ENCODE data around the gene CFAP58.

CFAP58 gene

DNA sequence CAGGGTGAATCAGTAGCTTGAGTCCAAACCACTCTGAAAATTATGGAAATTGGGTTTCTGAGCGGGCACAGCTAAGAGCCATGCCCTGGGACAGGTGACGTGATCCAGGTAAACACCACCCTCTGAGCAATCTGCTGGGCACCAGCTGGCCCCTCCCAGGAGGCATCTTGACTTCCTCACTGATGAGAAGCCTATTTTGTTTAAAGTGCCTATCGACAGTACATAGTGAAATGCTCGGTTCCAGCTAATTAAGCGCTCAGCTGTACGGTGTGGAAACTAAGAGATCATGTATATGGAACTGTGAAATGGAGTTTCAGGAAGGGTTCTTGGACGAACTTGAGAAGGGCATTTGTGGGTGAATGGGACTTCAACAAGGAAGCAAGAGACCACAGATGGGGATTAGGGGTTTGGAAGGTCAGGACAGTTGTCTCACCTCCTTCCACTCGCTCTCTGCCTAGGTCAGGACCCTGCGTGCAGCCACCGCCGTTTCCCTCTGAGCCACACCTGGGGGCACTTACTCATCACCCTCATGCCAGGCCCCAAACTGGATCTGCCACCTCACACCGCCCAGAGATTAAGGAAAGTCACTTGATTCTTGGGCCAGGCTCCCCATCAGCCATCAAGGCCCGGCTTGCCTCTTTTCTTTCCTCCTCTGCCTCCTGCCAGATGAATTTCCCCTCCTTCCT is 18.5 kb upstream of the CFAP58 start:
- DNase-seq (ENCODE audit: low read depth, low spot score): no peak

GRCh38 chr10:104336821-104337467 is 16.7 kb upstream of the CFAP58 start:
- peak; percentile 21 for DNase-seq (ENCODE audit: low read depth, low spot score)

- DNase-seq (ENCODE audit: low read depth, low spot score): peak; percentile 71
Measured at GRCh38 chr10:104337521-104337984, 16.1 kb upstream of the CFAP58 start.

- DNase-seq (ENCODE audit: low read depth, low spot score): peak; percentile 84
Measured at GRCh38 chr10:104337985-104338735, 15.5 kb upstream of the CFAP58 start, which contains the start of gene ITPRIP. TSS of gene ITPRIP (minus strand) at chr10:104338465. CDS start at chr10:104316051, 22,414 bp downstream.

DNA sequence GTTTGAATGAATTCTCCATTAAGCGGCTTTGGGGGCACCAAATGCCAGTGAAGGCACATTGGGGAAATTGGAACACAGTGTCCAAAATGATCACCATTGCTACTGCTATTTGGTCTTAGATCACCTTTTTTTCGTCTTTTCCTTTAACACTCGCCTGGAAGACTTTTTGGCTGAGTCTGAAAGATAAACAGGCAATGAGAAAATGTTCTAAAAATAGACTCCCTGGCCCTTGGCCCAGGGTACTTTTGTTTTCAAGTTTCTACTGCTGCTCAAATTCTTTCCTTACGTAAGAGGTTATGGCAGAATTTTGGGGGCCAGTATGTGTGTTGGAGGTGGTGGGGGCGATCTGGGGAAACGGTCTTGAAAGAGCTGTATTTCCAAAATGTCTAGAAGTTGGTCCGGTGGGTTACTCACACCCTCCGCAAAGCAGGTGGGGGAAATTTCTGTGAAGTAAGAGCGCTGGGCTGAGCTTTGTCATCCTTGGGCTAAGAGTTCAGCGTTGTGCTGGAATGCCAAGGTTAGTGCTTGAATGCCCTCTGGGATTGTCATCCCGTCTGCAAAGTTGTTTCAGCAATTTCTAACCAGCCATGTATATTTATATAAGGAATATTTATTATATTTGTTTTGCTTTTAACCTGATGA is 14.0 kb upstream of the CFAP58 start:
- DNase-seq (ENCODE audit: low read depth, low spot score): no peak

- DNase-seq (ENCODE audit: low read depth, low spot score): no peak
Measured at GRCh38 chr10:104340111-104340526, 13.5 kb upstream of the CFAP58 start.

DNA sequence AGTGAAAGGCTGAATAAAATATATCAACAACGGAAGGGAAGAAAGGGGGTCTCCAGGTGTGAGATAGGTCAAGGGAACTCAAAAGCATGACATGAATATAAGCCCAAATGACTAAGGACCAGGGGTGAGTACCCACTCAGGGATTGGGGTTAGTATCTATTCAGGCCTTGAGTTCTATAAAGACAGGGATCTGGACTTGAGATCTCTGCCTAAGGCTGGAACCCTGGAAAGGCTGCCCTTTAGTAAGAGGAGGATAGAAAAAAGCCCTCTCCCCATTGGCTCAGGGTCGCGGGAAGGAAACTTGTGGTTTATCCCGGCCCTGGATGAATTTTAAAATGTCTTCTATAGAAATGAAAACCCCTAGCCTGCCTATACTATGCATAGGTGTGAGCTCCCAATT is 13.0 kb upstream of the CFAP58 start:
- no peak for DNase-seq (ENCODE audit: low read depth, low spot score)

DNA sequence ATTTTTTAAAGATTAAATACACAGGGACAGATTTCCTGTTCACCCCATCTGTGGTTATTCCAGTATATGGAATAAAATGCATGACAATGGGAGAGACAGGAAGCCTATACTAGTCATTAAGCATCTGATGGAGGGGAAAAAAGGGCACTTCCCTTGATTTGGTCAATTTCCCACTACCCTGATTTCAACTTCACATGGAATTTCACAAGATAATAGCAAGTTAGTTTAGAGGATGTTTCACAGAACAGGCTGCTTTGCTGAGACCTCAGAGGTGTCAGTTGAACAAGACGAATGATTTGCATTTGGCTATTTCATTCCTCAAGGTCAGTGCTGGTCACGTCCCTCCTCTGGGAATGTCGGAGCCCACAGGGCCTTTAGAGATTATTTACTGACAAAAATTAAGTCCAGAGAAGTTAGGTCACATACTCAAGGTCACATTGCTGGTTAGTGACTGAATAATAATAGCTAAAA is 10.7 kb upstream of the CFAP58 start:
- DNase-seq (ENCODE audit: low read depth, low spot score): no peak

DNA sequence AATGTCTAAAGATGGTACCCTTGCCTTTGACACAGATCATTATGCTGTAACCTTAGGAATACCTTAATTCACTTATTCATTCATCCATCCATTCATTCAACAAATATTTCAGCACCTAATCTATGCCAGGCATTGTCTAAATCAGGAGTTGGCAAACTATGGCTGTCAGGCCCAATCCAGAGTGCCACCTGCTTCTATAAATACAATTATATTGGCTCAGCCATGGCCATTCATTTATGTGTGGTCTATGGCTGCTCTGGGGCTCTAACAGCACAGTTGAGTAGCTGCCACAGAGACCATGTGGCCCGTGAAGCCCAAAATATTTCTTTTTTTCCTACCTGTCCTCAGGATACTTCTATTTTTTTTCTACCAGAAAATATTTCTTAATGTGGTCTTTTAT is 9.4 kb upstream of the CFAP58 start:
- no peak for DNase-seq (ENCODE audit: low read depth, low spot score)

- DNase-seq (ENCODE audit: low read depth, low spot score): no peak
Measured at GRCh38 chr10:104345515-104345914, 8.1 kb upstream of the CFAP58 start.

DNA sequence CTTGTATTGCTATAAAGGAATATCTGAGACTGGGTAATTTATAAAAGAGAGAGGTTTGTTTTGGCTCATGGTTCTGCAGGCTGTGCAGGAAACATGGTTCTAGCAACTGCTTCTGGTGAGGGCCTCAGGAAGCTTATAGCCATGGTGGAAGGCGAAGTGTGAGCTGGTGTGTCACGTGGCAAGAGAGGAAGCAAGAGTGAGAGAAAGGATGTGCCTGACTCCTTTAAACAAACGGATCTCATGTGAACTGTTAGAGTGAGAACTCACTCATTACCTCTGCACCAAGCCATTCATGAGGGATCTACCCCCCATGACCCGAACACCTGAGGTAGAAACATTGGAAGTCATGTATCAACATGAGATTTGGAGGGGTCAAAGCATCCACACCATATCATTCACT is 7.7 kb upstream of the CFAP58 start:
- DNase-seq (ENCODE audit: low read depth, low spot score): no peak

- DNase-seq (ENCODE audit: low read depth, low spot score): no peak
Measured at GRCh38 chr10:104347295-104348045, 6.2 kb upstream of the CFAP58 start.

DNA sequence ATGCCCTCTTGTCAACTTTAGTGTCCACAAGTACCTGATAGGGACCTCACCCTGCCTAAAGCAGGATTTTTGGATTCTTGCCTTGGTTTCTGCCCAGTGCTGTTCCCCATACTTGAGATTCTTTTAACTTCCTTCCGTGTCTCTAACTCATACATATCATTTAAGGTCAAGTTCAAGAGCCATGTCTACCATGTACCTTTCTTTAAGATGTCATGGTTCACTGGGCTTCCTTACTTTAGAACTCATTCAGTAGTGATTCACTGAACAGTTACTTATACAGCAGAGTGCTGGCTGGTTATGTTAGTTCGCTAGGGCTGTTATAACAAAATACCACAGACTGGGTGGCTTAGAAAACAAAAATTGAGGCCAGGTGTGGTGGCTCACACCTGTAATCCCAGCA is 5.0 kb upstream of the CFAP58 start:
- no peak for DNase-seq (ENCODE audit: low read depth, low spot score)

- DNase-seq (ENCODE audit: low read depth, low spot score): peak; percentile 37
Measured at GRCh38 chr10:104349623-104350126, 4.0 kb upstream of the CFAP58 start.

DNA sequence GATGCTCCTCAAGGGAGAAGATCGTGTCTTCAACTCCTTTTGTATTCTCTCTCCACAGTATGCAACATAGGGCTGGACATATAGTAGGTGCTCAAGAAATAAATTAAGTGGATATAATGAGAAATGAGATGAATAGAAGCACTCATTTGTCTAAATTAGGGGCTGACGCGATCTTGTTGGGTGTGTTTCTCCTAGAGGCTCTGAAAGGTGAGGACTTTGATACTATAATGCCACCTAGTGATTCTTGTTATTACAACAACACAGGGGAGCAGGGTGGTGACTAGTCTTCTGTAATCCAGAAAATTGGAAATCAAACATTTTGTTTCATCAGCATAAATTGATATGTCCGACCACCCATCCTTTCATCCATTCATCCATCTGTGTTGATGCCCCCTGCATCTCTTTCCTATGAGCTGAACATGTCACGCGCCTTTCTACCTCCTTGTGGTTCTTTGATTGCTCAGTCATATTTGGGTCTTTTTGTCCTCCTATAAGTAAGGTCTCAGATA is 3.5 kb upstream of the CFAP58 start:
- peak; percentile 29 for DNase-seq (ENCODE audit: low read depth, low spot score)

- no peak for DNase-seq (ENCODE audit: low read depth, low spot score)
Measured at GRCh38 chr10:104351061-104351702, 2.5 kb upstream of the CFAP58 start.

- DNase-seq (ENCODE audit: low read depth, low spot score): no peak
Measured at GRCh38 chr10:104351919-104352318, 1.7 kb upstream of the CFAP58 start.

GRCh38 chr10:104359811-104360210 is 6.2 kb downstream of the CFAP58 start:
- DNase-seq (ENCODE audit: low read depth, low spot score): no peak

DNA sequence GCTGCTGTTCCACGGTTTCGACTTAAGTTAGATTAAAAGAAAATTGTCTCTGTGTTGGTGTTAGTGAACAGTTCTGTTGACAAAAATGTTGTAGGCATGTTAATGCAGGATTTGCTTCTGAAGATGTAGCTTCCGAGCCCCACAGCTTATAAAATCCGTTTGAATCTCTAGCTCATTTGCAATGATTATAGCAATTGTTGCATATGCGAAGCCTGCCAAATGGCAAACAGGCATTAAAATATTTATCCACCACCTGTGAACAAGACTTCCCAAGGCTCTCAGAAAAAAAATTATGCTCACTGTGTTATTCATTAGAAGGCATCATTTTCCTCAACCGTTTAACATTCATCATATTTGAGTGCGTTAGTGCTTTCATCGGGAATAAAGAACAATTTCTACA is 14.3 kb downstream of the CFAP58 start:
- DNase-seq (ENCODE audit: low read depth, low spot score): no peak

- DNase-seq (ENCODE audit: low read depth, low spot score): no peak
Measured at GRCh38 chr10:104368381-104368780, 14.7 kb downstream of the CFAP58 start.
